Measurements from ENCODE around the gene SCARF1. TPM values are rescaled to one million over a fixed set of nuclear protein-coding genes. Genes with fewer than 3 reads are reported as not detected.

SCARF1 gene
- polyA plus RNA-seq, 3 donors from 2014 or later, result 0.12 to 0.95 (median 0.64) TPM

- Mint-ChIP-seq H3K4me1 (peaks cover 10 to 17% of the 10 kb centered on the region in 2 donors), H3K9me3 (no peaks in the 10 kb centered on the region), H3K27ac (no peak overlapping the region)
Observed at GRCh38 chr17:1643293-1643998, 2.1 kb downstream of the SCARF1 start.

GRCh38 chr17:1641065-1641403, 4.5 kb downstream of the SCARF1 start:
- Mint-ChIP-seq H3K9me3 (no peaks in the 10 kb centered on the region), H3K27ac (no peak overlapping the region), H3K4me1 (peaks cover 10 to 13% of the 10 kb centered on the region in 2 donors), H3K4me3 (no peak overlapping the region), H3K36me3 (no peaks in the 10 kb centered on the region), H3K27me3 (ENCODE audit: low read depth in 3 of 3) (peaks cover 4 to 10% (median 9%) of the 10 kb centered on the region in 3 donors)
- no peak for DNase-seq

More at GRCh38 chr17:1643293-1643998, 2.1 kb downstream of the SCARF1 start:
- DNase-seq, result peak; percentile 55 to 68 (median 64)
- no peaks in the 10 kb centered on the region for H3K36me3 Mint-ChIP-seq
- H3K4me3 Mint-ChIP-seq, result peak overlapping the region in 4 of 5 donors; percentile 80 to 91 (median 86)
- H3K27me3 Mint-ChIP-seq (ENCODE audit: low read depth in 3 of 3), result peaks cover 4 to 10% (median 9%) of the 10 kb centered on the region in 3 donors

- Mint-ChIP-seq H3K4me1 (peaks cover 10% of the 10 kb centered on the region in 2 donors), H3K27me3 (ENCODE audit: low read depth in 3 of 3) (peaks cover 4 to 10% (median 9%) of the 10 kb centered on the region in 3 donors), H3K4me3 (no peak overlapping the region), H3K36me3 (no peaks in the 10 kb centered on the region), H3K27ac (no peak overlapping the region), H3K9me3 (no peaks in the 10 kb centered on the region)
- no peak for DNase-seq
Observed at GRCh38 chr17:1640329-1641064, 5.0 kb downstream of the SCARF1 start.

- DNase-seq, result no peak
- H3K4me1 Mint-ChIP-seq, result peaks cover 9 to 10% of the 10 kb centered on the region in 2 donors
- H3K27me3 Mint-ChIP-seq (ENCODE audit: low read depth in 3 of 3), result peaks cover 4 to 10% (median 9%) of the 10 kb centered on the region in 3 donors
- no peak overlapping the region for H3K4me3 Mint-ChIP-seq
- H3K9me3 Mint-ChIP-seq, result no peaks in the 10 kb centered on the region
- H3K27ac Mint-ChIP-seq, result no peak overlapping the region
- H3K36me3 Mint-ChIP-seq, result no peaks in the 10 kb centered on the region
Observed at GRCh38 chr17:1639549-1640180, 5.9 kb downstream of the SCARF1 start.

GRCh38 chr17:1638624-1639300, 6.8 kb downstream of the SCARF1 start:
- no peak for DNase-seq
- no peaks in the 10 kb centered on the region for H3K9me3 Mint-ChIP-seq
- H3K4me1 Mint-ChIP-seq, result peaks cover under 1 to 1% of the 10 kb centered on the region in 2 donors
- no peaks in the 10 kb centered on the region for H3K36me3 Mint-ChIP-seq
- peaks cover 0 to 6% (median 6%) of the 10 kb centered on the region in 3 donors for H3K27me3 Mint-ChIP-seq (ENCODE audit: low read depth in 3 of 3)
- H3K4me3 Mint-ChIP-seq, result no peak overlapping the region
- no peak overlapping the region for H3K27ac Mint-ChIP-seq

GRCh38 chr17:1638171-1638590, 7.4 kb downstream of the SCARF1 start:
- no peak overlapping the region for H3K4me3 Mint-ChIP-seq

GRCh38 chr17:1636732-1637285, 8.7 kb downstream of the SCARF1 start:
- H3K4me1 Mint-ChIP-seq, result no peaks in the 10 kb centered on the region
- H3K27ac Mint-ChIP-seq, result peak overlapping the region in 1 of 6 donors; percentile 1
- DNase-seq, result no peak
- H3K27me3 Mint-ChIP-seq (ENCODE audit: low read depth in 3 of 3), result peaks cover 0 to 6% (median 2%) of the 10 kb centered on the region in 3 donors
- no peak overlapping the region for H3K4me3 Mint-ChIP-seq
- H3K36me3 Mint-ChIP-seq, result no peaks in the 10 kb centered on the region
- H3K9me3 Mint-ChIP-seq, result no peaks in the 10 kb centered on the region

More at GRCh38 chr17:1638171-1638590, 7.4 kb downstream of the SCARF1 start:
- DNase-seq, result no peak
- Mint-ChIP-seq H3K27me3 (ENCODE audit: low read depth in 3 of 3) (peaks cover 0 to 6% (median 6%) of the 10 kb centered on the region in 3 donors), H3K27ac (no peak overlapping the region), H3K4me1 (peaks cover 0 to 1% of the 10 kb centered on the region in 2 donors), H3K9me3 (no peaks in the 10 kb centered on the region), H3K36me3 (no peaks in the 10 kb centered on the region)

GRCh38 chr17:1635675-1636465, 9.7 kb downstream of the SCARF1 start:
- no peak for DNase-seq
- Mint-ChIP-seq H3K4me1 (no peaks in the 10 kb centered on the region), H3K27ac (no peak overlapping the region), H3K4me3 (no peak overlapping the region), H3K9me3 (no peaks in the 10 kb centered on the region), H3K27me3 (ENCODE audit: low read depth in 3 of 3) (peaks cover 0 to 4% (median 0%) of the 10 kb centered on the region in 3 donors), H3K36me3 (no peaks in the 10 kb centered on the region)

GRCh38 chr17:1634841-1635650, 10.5 kb downstream of the SCARF1 start:
- Mint-ChIP-seq H3K27me3 (ENCODE audit: low read depth in 3 of 3) (peaks cover 4 to 5% (median 4%) of the 10 kb centered on the region in 3 donors), H3K4me1 (peaks cover 2 to 4% of the 10 kb centered on the region in 2 donors), H3K4me3 (no peak overlapping the region), H3K9me3 (no peaks in the 10 kb centered on the region), H3K27ac (no peak overlapping the region), H3K36me3 (no peaks in the 10 kb centered on the region)
- DNase-seq, result no peak

- Mint-ChIP-seq H3K27ac (peak overlapping the region in 2 of 6 donors; percentile 46 to 92), H3K27me3 (ENCODE audit: low read depth in 3 of 3) (peaks cover 9 to 24% (median 14%) of the 10 kb centered on the region in 3 donors), H3K36me3 (peaks cover 0 to 4% (median 0%) of the 10 kb centered on the region in 3 donors), H3K4me3 (peak overlapping the region; percentile 72 to 92 (median 90)), H3K4me1 (peaks cover 15 to 17% of the 10 kb centered on the region in 2 donors), H3K9me3 (no peaks in the 10 kb centered on the region)
- no peak for DNase-seq
Observed at GRCh38 chr17:1630662-1631061, 14.9 kb downstream of the SCARF1 start.

- H3K27ac Mint-ChIP-seq, result peak overlapping the region in 5 of 6 donors; percentile 78 to 92 (median 87)
- no peaks in the 10 kb centered on the region for H3K9me3 Mint-ChIP-seq
- DNase-seq, result peak; percentile 71 to 76 (median 73)
- H3K36me3 Mint-ChIP-seq, result peaks cover 0 to 5% (median 0%) of the 10 kb centered on the region in 3 donors
- peaks cover 15 to 17% of the 10 kb centered on the region in 2 donors for H3K4me1 Mint-ChIP-seq
- H3K27me3 Mint-ChIP-seq (ENCODE audit: low read depth in 3 of 3), result peaks cover 9 to 24% (median 14%) of the 10 kb centered on the region in 3 donors
- H3K4me3 Mint-ChIP-seq, result peak overlapping the region; percentile 85 to 92 (median 90)
Observed at GRCh38 chr17:1629504-1630310, 15.8 kb downstream of the SCARF1 start.
